ENCODE results near the gene TMEM255A.

Gene TMEM255A

GRCh38 chrX:120235284-120235683, 76.0 kb downstream of the TMEM255A start:
- CTCF ChIA-PET, result interaction anchor here (0.6 to 1.5 kb wide), 3 partner anchors 15 to 37 kb away, joined by 3 read pairs; partner anchors contain the start of gene ZBTB33
- POLR2A ChIA-PET, result no interaction called here
- TF ChIP-seq TARDBP (IDR thresholded peaks at IDR 0.05), result no peak
- no peak for TF ChIP-seq ELF4 (IDR thresholded peaks at IDR 0.05)
- no peak for TF ChIP-seq LEF1 (IDR thresholded peaks at IDR 0.05; ENCODE audit: borderline replicate concordance)
- no peak for TF ChIP-seq ZNF384 (IDR thresholded peaks at IDR 0.05)
- no peak for TF ChIP-seq L3MBTL2 (conservative IDR thresholded peaks at IDR 0.05)
- no peak for TF ChIP-seq SP1 (IDR thresholded peaks at IDR 0.05)
- TF ChIP-seq NFRKB (IDR thresholded peaks at IDR 0.05), result no peak
- no peak for TF ChIP-seq SUZ12 (IDR thresholded peaks at IDR 0.05)
- DNase-seq (ENCODE audit: extremely low spot score), result no peak

GRCh38 chrX:120228187-120228908, 82.9 kb downstream of the TMEM255A start:
- POLR2A ChIA-PET, result interaction anchor here (0.6 to 0.8 kb wide), 2 partner anchors 9 to 23 kb away, joined by 3 read pairs; no protein-coding TSS in a partner anchor
- DNase-seq (ENCODE audit: extremely low spot score), result no peak
- CTCF ChIA-PET, result interaction anchor here (2.4 to 3.3 kb wide), 2 partner anchors 14 kb away, joined by 14 to 16 read pairs; no protein-coding TSS in a partner anchor
- TF ChIP-seq ZNF384 (IDR thresholded peaks at IDR 0.05) (no peak), FOXK2 (IDR thresholded peaks at IDR 0.05) (no peak), SUZ12 (IDR thresholded peaks at IDR 0.05) (no peak), FOXA1 (IDR thresholded peaks at IDR 0.05) (no peak), L3MBTL2 (conservative IDR thresholded peaks at IDR 0.05) (no peak), LEF1 (IDR thresholded peaks at IDR 0.05; ENCODE audit: borderline replicate concordance) (no peak), SP1 (IDR thresholded peaks at IDR 0.05) (no peak), PKNOX1 (IDR thresholded peaks at IDR 0.05) (no peak), NFRKB (IDR thresholded peaks at IDR 0.05) (no peak), TARDBP (IDR thresholded peaks at IDR 0.05) (no peak)

GRCh38 chrX:120224388-120224787, 86.9 kb downstream of the TMEM255A start:
- TF ChIP-seq CTBP1 (IDR thresholded peaks at IDR 0.05; ENCODE audit: borderline replicate concordance) (no peak), PKNOX1 (IDR thresholded peaks at IDR 0.05) (no peak), SUZ12 (IDR thresholded peaks at IDR 0.05) (no peak), FOXK2 (IDR thresholded peaks at IDR 0.05) (no peak), FOXM1 (IDR thresholded peaks at IDR 0.05; ENCODE audit: borderline replicate concordance) (no peak), LEF1 (IDR thresholded peaks at IDR 0.05; ENCODE audit: borderline replicate concordance) (no peak), ARNT (IDR thresholded peaks at IDR 0.05) (no peak), NFRKB (IDR thresholded peaks at IDR 0.05) (no peak), HDGF (IDR thresholded peaks at IDR 0.05; ENCODE audit: borderline replicate concordance) (no peak), BHLHE40 (IDR thresholded peaks at IDR 0.05; ENCODE audit: borderline replicate concordance) (no peak), TARDBP (IDR thresholded peaks at IDR 0.05) (no peak), ELF4 (IDR thresholded peaks at IDR 0.05) (no peak)
- POLR2A ChIA-PET, result no interaction called here
- DNase-seq (ENCODE audit: extremely low spot score), result no peak
- CTCF ChIA-PET, result no interaction called here

- no peak for DNase-seq (ENCODE audit: extremely low spot score)
- TF ChIP-seq FOXM1 (IDR thresholded peaks at IDR 0.05; ENCODE audit: borderline replicate concordance) (no peak), SUZ12 (IDR thresholded peaks at IDR 0.05) (no peak), ELF4 (IDR thresholded peaks at IDR 0.05) (no peak), L3MBTL2 (conservative IDR thresholded peaks at IDR 0.05) (no peak), BHLHE40 (IDR thresholded peaks at IDR 0.05; ENCODE audit: borderline replicate concordance) (no peak), FOXA1 (IDR thresholded peaks at IDR 0.05) (no peak), TARDBP (IDR thresholded peaks at IDR 0.05) (no peak), SP1 (IDR thresholded peaks at IDR 0.05) (no peak), LEF1 (IDR thresholded peaks at IDR 0.05; ENCODE audit: borderline replicate concordance) (no peak)
- ChIA-PET POLR2A (no interaction called here), CTCF (interaction anchor here (1.6 kb wide), 1 partner anchor 10 kb away, joined by 9 read pairs; no protein-coding TSS in a partner anchor)
Observed at GRCh38 chrX:120223374-120223773, 87.9 kb downstream of the TMEM255A start.

GRCh38 chrX:120213438-120214265, 97.6 kb downstream of the TMEM255A start:
- TF ChIP-seq FOXA1 (IDR thresholded peaks at IDR 0.05), result no peak
- no peak for TF ChIP-seq SP1 (IDR thresholded peaks at IDR 0.05)
- TF ChIP-seq ARNT (IDR thresholded peaks at IDR 0.05), result no peak
- no peak for TF ChIP-seq CTBP1 (IDR thresholded peaks at IDR 0.05; ENCODE audit: borderline replicate concordance)
- no peak for TF ChIP-seq LEF1 (IDR thresholded peaks at IDR 0.05; ENCODE audit: borderline replicate concordance)
- TF ChIP-seq SUZ12 (IDR thresholded peaks at IDR 0.05), result no peak
- no peak for TF ChIP-seq ELF4 (IDR thresholded peaks at IDR 0.05)
- TF ChIP-seq FOXK2 (IDR thresholded peaks at IDR 0.05), result no peak
- no peak for TF ChIP-seq TARDBP (IDR thresholded peaks at IDR 0.05)
- TF ChIP-seq L3MBTL2 (conservative IDR thresholded peaks at IDR 0.05), result no peak
- no peak for TF ChIP-seq FOXM1 (IDR thresholded peaks at IDR 0.05; ENCODE audit: borderline replicate concordance)
- no peak for TF ChIP-seq BHLHE40 (IDR thresholded peaks at IDR 0.05; ENCODE audit: borderline replicate concordance)
- no peak for TF ChIP-seq HDGF (IDR thresholded peaks at IDR 0.05; ENCODE audit: borderline replicate concordance)
- TF ChIP-seq PKNOX1 (IDR thresholded peaks at IDR 0.05), result no peak
- TF ChIP-seq ZNF384 (IDR thresholded peaks at IDR 0.05), result no peak
- TF ChIP-seq NFRKB (IDR thresholded peaks at IDR 0.05), result no peak
- ChIA-PET POLR2A (interaction anchor here (0.6 to 1.3 kb wide), 2 partner anchors 25 to 96 kb away, joined by 3 read pairs; no protein-coding TSS in a partner anchor), CTCF (interaction anchor here (0.5 to 2.2 kb wide), 14 partner anchors 9 to 301 kb away, joined by 3 to 16 read pairs (median 4); partner anchors contain the start of gene ZBTB33)
- DNase-seq (ENCODE audit: extremely low spot score), result peak; percentile 81

All from HEK293T (cell line).